Stimulated activated memory B cell treated with anti-CD40 and anti-IgM and Interleukin-4, amounts not matched to agents 10 μg/mL and 1 μg/mL and 100 μg/mL, for 72 hours (primary cell): ENCODE results near the gene MT1HL1.

Experiments
- ATAC-seq: fragments of 150-1000 bp; cut with Tn5 transposase; 2 replicates; pipeline ENCODE4 v1.10.0; 2021
- H3K27ac Mint-ChIP-seq: one replicate; pipeline ENCODE4 v1.8.0; 2022; ENCODE audit warnings: mild to moderate bottlenecking, mixed read lengths
- H3K27me3 Mint-ChIP-seq: one replicate; pipeline ENCODE4 v1.8.0; 2022; ENCODE audit warnings: mixed read lengths
- H3K36me3 Mint-ChIP-seq: one replicate; pipeline ENCODE4 v1.8.0; 2022; ENCODE audit warnings: mixed read lengths
- H3K4me1 Mint-ChIP-seq: one replicate; pipeline ENCODE4 v1.8.0; 2022; ENCODE audit warnings: mixed read lengths
- H3K4me3 Mint-ChIP-seq: one replicate; pipeline ENCODE4 v1.8.0; 2022; ENCODE audit warnings: mild to moderate bottlenecking, moderate library complexity, mixed read lengths
- H3K9me3 Mint-ChIP-seq: one replicate; pipeline ENCODE4 v1.8.0; 2022; ENCODE audit warnings: mixed read lengths

Gene MT1HL1

GRCh38 chr1:236966636-236967035, 37.6 kb downstream of the MT1HL1 start:
- ATAC-seq, result no peak
- H3K4me1 Mint-ChIP-seq, result no peaks in the 10 kb centered on the region
- peaks cover 1% of the 10 kb centered on the region for H3K9me3 Mint-ChIP-seq
- no peak overlapping the region for H3K4me3 Mint-ChIP-seq
- peaks cover 6% of the 10 kb centered on the region for H3K27me3 Mint-ChIP-seq
- no peaks in the 10 kb centered on the region for H3K36me3 Mint-ChIP-seq
- H3K27ac Mint-ChIP-seq, result no peak overlapping the region

GRCh38 chr1:236963920-236964319, 40.3 kb downstream of the MT1HL1 start:
- Mint-ChIP-seq H3K4me1 (no peaks in the 10 kb centered on the region), H3K4me3 (no peak overlapping the region), H3K36me3 (no peaks in the 10 kb centered on the region), H3K27me3 (no peaks in the 10 kb centered on the region), H3K9me3 (peaks cover 10% of the 10 kb centered on the region), H3K27ac (no peak overlapping the region)
- ATAC-seq, result no peak

GRCh38 chr1:236959112-236959511, 45.1 kb downstream of the MT1HL1 start:
- Mint-ChIP-seq H3K4me3 (no peak overlapping the region), H3K36me3 (no peaks in the 10 kb centered on the region)

GRCh38 chr1:236957235-236957634, 47.0 kb downstream of the MT1HL1 start:
- Mint-ChIP-seq H3K4me3 (no peak overlapping the region), H3K27ac (no peak overlapping the region), H3K9me3 (peaks cover 23% of the 10 kb centered on the region), H3K27me3 (no peaks in the 10 kb centered on the region), H3K36me3 (no peaks in the 10 kb centered on the region), H3K4me1 (no peaks in the 10 kb centered on the region)
- ATAC-seq, result no peak

More at GRCh38 chr1:236959112-236959511, 45.1 kb downstream of the MT1HL1 start:
- Mint-ChIP-seq H3K27ac (no peak overlapping the region), H3K4me1 (no peaks in the 10 kb centered on the region), H3K9me3 (peaks cover 19% of the 10 kb centered on the region), H3K27me3 (no peaks in the 10 kb centered on the region)
- ATAC-seq, result no peak
